ENCODE data around the gene OPCML.

The OPCML gene

DNA sequence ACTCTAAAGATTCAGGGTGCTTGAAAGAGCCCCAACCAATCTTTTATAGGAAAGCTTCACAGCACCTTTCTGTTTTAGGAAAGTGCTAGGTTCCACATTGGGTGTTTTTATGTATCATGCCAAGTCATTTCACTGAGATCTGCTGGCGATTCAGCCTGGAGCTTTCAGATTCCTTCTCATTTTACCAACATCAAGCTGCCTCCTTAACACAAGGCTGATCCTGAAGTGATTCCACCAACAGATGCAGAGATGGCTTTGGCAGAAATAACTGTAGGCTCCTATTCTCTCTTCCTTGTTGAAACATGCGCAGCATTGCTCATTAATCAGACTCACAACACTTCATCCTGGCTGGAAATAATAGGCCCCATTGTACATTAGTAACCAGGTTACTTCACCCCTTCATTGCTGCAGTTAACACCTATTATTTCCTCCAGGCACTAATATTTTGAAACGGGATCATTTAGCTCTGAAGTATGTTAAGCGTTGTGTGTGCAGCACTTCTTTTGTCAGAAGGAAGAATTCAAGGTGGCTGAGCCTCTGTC lies 89.0 kb downstream of the OPCML start:
- Mint-ChIP-seq H3K4me1 (no peaks in the 10 kb centered on the region), H3K9me3 (no peaks in the 10 kb centered on the region), H3K4me3 (no peak overlapping the region), H3K27me3 (ENCODE audit: low read depth, poor library complexity) (no peaks in the 10 kb centered on the region), H3K36me3 (ENCODE audit: low read depth) (no peaks in the 10 kb centered on the region), H3K27ac (no peak overlapping the region)
- no peak for DNase-seq
- TF ChIP-seq, protein P1, sequence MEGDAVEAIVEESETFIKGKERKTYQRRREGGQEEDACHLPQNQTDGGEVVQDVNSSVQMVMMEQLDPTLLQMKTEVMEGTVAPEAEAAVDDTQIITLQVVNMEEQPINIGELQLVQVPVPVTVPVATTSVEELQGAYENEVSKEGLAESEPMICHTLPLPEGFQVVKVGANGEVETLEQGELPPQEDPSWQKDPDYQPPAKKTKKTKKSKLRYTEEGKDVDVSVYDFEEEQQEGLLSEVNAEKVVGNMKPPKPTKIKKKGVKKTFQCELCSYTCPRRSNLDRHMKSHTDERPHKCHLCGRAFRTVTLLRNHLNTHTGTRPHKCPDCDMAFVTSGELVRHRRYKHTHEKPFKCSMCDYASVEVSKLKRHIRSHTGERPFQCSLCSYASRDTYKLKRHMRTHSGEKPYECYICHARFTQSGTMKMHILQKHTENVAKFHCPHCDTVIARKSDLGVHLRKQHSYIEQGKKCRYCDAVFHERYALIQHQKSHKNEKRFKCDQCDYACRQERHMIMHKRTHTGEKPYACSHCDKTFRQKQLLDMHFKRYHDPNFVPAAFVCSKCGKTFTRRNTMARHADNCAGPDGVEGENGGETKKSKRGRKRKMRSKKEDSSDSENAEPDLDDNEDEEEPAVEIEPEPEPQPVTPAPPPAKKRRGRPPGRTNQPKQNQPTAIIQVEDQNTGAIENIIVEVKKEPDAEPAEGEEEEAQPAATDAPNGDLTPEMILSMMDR (IDR thresholded peaks at IDR 0.05), result no peak

DNA sequence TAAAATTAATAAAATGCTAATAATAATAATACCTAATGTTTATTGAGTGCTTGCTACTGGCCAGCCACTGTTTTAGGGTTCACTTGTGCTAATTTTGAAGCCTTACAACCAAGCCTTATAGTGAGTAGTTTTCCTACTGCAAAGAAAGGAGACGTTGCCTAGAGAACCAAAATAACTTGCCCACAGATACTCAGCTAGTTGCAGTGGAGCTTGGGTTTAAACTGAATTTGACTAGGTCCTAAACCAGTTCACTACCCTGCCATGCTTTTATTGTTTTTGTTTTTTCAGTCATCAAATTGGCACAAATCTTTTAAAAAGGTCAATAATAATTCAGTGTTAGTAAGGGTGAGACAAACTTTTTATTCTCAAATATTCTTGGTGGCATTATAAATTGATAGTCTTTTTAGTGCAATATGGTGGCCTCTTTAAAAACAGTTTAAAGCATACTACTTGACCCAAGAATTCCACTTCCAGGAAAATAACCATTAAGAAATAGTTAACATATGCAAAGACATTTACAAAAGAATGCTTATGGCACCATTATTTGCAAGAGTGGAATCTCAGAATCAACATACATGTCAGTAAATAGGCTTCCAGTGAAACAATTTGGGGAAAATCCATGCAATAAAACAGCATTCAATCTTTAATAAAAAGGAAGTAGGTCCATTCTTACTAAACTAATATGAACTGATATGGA lies 90.2 kb downstream of the OPCML start:
- no peaks in the 10 kb centered on the region for H3K9me3 Mint-ChIP-seq
- TF ChIP-seq, protein P1 (IDR thresholded peaks at IDR 0.05), result no peak
- H3K4me1 Mint-ChIP-seq, result no peaks in the 10 kb centered on the region
- H3K36me3 Mint-ChIP-seq (ENCODE audit: low read depth), result no peaks in the 10 kb centered on the region
- no peak for DNase-seq
- H3K27me3 Mint-ChIP-seq (ENCODE audit: low read depth, poor library complexity), result peaks cover 4% of the 10 kb centered on the region
- H3K4me3 Mint-ChIP-seq, result no peak overlapping the region
- no peak overlapping the region for H3K27ac Mint-ChIP-seq

DNA sequence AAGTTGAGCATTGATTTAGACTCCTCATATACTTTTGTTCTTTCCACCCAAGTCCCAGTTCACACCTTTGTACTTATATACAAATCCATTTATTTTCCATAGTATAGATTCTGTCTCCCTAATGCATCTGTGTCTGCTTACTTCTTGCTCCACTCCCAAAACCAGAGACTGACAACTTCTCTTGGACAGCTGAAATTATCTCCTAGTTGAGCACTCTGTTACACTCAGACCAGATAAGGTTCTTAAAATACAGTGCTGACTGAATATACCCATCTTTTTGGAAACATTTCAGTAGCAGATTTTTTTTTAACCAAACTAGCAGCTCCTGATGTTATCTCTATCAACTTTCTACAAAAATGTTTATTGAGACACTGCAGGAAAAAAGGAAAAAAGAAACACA lies 106.3 kb downstream of the OPCML start:
- H3K4me1 Mint-ChIP-seq, result no peaks in the 10 kb centered on the region
- H3K9me3 Mint-ChIP-seq, result no peaks in the 10 kb centered on the region
- no peak for DNase-seq
- H3K27ac Mint-ChIP-seq, result no peak overlapping the region
- TF ChIP-seq, protein P1 (IDR thresholded peaks at IDR 0.05), result no peak
- no peak overlapping the region for H3K4me3 Mint-ChIP-seq
- peaks cover 3% of the 10 kb centered on the region for H3K27me3 Mint-ChIP-seq (ENCODE audit: low read depth, poor library complexity)
- H3K36me3 Mint-ChIP-seq (ENCODE audit: low read depth), result no peaks in the 10 kb centered on the region

DNA sequence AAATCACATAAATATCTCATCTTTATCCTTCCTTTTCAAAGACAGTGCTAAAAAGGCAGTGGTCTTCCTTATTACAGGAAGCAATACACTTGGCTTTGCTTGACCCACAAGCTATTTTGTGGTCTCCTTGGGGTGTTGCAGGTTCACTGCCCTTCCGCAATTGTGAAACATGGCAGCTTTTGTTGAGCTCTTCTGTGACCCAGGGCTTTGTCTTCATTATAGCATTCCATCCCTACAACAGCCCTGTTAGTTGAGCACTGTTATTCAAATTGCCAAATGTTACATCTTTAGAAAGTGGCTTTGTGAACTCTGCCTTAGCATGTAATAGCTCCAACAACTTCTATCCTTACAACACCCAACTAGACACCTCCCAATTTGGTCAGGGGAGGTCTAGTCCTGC lies 107.1 kb downstream of the OPCML start:
- Mint-ChIP-seq H3K4me3 (no peak overlapping the region), H3K4me1 (no peaks in the 10 kb centered on the region), H3K9me3 (no peaks in the 10 kb centered on the region), H3K27ac (no peak overlapping the region), H3K36me3 (ENCODE audit: low read depth) (no peaks in the 10 kb centered on the region), H3K27me3 (ENCODE audit: low read depth, poor library complexity) (peaks cover 3% of the 10 kb centered on the region)
- TF ChIP-seq, protein P1 (IDR thresholded peaks at IDR 0.05), result no peak
- DNase-seq, result no peak

DNA sequence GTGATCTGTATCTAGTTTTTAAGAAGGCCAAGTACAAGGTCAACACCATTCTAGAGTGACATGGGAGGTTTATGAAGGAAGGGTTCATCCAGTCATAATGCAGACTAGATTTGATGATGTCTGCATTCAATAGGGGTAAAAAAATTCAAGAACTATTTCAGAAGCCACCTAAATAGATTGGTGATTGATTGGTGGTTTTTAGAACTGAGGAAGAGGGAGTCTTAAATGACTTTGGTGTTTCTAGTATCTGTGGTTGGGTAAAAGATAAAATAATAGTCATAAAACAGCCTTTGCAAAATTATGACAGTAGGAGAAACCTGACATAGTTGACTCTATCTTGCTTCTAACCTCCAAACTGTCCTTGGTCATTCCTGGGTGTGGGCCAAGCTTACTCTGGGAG lies 114.1 kb downstream of the OPCML start:
- peaks cover 7% of the 10 kb centered on the region for H3K4me1 Mint-ChIP-seq
- TF ChIP-seq, protein P1 (IDR thresholded peaks at IDR 0.05), result no peak
- no peaks in the 10 kb centered on the region for H3K36me3 Mint-ChIP-seq (ENCODE audit: low read depth)
- no peak overlapping the region for H3K4me3 Mint-ChIP-seq
- H3K9me3 Mint-ChIP-seq, result peaks cover 5% of the 10 kb centered on the region
- DNase-seq, result no peak
- H3K27me3 Mint-ChIP-seq (ENCODE audit: low read depth, poor library complexity), result peaks cover 3% of the 10 kb centered on the region
- no peak overlapping the region for H3K27ac Mint-ChIP-seq

DNA sequence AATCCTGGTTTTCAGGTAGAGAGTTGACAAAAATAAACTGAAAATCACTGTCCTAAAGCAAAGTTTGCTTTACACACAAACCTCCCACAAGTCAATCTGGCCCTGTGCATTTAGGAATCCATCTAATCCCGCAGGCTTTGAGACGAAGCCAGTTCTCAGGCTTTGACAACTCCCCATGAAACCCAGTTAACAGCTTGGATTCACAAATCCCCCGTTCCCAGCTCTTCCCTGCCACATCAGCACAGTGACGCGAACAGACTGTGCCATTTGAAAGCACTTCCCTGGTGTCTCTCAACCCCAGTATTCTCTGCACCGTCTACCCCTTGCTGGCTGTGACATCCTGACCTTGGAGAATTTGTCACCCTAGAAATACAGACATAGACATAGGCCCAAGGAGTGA lies 117.8 kb downstream of the OPCML start:
- TF ChIP-seq, protein P1 (IDR thresholded peaks at IDR 0.05), result no peak
- H3K36me3 Mint-ChIP-seq (ENCODE audit: low read depth), result no peaks in the 10 kb centered on the region
- peaks cover 23% of the 10 kb centered on the region for H3K4me1 Mint-ChIP-seq
- peaks cover 5% of the 10 kb centered on the region for H3K9me3 Mint-ChIP-seq
- no peaks in the 10 kb centered on the region for H3K27me3 Mint-ChIP-seq (ENCODE audit: low read depth, poor library complexity)
- no peak for DNase-seq
- no peak overlapping the region for H3K27ac Mint-ChIP-seq
- H3K4me3 Mint-ChIP-seq, result no peak overlapping the region

Data from nephron progenitor cell (in vitro differentiated cells).